Stimulated activated CD4-positive, alpha-beta T cell treated with anti-CD3 and anti-CD28 coated beads, Interleukin-1b, Interleukin-23, amount 100 ng/mL, for 1 hour (primary cell): ENCODE measurements around the gene EVX2.
A peak's percentile ranks its signal among the peaks of the same experiment; 100 is the strongest.

ENCODE experiments used
- DNase-seq, 2 donors: peaks; one replicate each; pipeline ENCODE4 v3.0.0-alpha.2; 2020; ENCODE audit warnings: low read depth in 2 of 2

The EVX2 gene

DNA sequence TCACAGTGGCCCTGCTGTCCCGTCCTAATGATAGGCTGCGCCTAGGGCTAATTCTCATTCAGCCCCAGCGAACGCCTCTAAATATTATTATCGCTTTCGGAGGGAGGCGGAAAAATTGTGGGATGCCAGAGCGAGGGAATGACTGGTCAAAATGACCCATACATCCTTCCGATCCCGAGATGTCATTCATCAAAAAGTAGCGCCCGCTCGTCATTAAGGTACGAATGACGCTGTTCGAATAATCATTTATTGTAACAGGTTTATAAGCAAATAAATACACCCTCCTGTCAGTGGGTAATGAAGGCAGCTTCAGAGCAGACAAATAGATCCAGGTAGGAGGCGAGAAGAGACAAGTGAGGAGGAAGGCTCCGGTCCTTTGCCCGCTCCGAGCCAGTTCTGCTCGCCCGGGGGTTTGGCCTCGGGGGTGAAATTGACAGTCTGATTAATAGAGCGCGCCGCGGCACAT, at the start of gene EVX2:
TSS of gene EVX2 (minus strand) at position 167 of the 466 bp plus-strand sequence. CDS start 186 bp downstream, outside the sequence.
- no peak for DNase-seq

DNA sequence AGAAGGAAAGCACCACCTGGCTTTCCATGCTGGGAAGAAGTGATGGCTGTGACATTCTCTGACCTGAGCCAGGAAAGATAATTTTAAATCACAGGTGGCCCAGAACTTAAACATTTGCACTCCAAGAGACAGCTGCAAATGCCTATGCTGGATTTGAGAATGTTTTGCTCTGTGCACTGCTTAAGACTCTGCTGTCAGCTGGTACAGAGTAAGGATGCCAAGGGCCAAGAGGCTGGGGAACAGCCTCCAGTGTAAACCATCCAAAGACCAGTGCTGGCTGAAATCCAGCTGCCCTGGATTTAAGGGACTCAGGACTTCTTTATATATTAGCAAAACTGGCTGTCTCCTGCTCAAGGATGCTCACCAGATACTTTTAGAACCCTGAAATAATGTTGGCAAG, 49.6 kb upstream of the EVX2 start:
- no peak for DNase-seq

DNA sequence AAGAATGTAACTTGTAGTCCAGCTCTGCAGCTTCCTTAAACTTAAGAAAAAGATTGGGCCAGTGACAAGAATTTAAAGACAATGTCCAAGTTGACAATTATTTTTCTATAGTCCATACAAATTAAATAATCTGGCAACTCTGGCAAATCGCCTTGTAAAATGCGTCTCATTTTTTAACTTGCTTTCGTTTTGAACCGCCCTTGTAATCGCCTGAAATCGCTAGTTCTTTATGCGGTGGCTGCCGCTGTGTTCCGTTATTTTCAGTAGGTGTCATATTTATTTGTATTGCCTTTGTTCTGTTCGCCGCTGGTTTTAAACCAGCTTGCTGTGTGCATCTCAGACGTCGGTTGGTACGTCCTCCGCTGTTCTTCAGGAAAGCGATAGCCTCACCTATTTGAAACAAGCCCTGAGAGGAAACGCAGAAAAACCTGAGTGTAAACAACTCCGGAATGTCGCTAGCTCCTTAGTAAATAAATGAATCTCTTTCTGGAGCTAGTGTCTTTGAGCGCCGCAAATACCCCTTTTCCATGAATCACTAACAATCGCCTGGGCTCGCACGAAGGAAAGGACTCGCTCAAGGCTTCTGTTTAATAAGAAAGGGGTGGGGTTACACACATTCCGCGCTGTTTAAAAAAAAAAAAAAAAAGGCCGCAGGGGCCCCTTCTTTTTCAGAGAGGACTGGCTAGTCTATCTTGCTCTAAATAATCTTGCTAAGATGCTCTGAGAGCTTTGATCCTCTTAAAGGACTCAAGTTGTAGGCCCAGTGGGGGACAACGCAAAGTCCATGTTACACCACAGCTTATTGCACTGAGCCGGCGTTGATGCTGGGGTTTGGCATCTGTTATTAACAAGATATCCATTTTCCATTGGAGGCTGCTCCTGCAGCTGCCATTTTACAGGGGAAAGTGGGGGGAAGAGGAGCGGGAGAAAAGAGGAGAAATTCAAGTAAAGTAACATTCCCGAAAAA, 48.7 kb upstream of the EVX2 start:
- DNase-seq = no peak

DNA sequence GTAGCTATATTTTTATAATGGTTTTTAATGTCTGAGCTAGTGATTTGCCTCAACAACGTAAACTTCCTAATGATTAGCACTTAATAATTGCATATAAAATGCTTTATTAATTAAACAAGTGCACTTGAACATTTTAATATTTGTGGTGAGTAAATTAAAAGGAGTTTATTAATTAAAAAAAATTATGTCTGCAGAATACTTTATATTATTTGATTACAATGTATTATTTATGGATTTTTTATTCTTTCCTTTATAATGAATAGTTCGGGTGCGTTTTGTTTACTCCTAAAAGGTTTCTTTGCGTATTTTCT, 48.0 kb upstream of the EVX2 start:
- no peak for DNase-seq

DNA sequence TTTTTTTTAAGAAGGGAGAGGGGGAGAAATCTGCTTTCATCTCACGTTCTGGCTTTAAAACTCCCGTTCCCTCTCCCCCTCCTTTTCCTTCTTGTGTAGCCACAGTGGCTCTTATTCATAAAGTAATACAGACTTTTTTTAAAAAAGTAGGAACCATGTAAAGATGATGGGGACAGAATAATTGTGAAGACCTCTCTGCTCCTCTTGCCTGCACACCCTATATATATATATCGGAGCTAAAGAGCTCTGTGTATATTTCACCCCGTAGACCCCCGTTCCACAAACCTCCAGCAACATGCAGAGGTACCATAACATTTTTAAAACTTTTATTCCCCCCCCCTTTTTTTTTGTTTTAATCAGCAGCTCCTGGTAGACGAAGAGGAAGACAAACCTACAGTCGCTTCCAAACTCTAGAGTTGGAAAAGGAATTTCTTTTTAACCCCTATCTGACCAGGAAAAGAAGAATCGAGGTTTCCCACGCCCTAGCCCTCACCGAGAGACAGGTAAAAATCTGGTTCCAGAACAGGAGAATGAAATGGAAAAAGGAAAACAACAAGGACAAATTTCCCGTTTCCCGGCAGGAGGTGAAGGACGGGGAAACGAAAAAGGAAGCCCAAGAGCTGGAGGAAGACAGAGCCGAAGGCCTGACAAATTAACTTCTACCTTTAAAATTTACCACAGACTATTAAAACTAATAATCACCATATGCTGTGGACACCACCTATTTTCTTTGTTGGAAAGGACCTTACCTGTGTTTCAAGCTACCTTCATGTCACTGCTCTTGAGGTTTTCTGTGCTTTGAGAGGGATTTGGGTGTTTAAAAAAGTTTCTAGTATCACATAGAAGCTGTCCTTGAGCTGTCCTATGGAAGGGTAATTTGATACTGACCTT, 47.4 kb upstream of the EVX2 start:
- DNase-seq = no peak

DNA sequence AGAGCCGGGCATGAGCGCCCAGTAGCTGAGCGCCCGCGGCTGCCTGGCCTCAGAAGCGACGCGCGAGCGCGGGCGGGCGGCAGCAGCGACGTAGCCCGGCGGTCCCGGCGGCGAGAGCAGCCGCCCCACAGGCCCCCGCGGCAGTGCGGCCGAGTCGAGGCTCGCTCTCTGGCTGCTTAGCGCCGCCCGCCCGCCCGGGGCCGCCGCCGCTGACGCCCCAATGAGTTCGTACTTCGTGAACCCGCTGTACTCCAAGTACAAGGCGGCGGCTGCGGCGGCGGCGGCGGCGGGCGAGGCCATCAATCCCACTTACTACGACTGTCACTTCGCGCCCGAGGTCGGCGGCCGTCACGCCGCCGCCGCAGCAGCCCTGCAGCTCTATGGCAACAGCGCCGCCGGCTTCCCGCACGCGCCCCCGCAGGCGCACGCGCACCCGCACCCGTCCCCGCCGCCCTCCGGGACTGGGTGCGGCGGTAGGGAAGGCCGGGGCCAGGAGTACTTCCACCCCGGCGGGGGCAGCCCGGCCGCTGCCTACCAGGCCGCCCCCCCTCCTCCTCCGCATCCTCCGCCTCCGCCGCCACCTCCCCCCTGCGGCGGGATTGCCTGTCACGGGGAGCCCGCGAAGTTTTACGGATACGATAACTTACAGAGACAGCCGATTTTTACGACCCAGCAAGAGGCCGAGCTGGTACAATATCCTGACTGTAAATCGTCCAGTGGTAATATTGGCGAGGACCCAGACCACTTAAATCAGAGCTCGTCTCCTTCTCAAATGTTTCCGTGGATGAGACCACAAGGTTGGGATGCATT, 46.6 kb upstream of the EVX2 start:
- DNase-seq = no peak

DNA sequence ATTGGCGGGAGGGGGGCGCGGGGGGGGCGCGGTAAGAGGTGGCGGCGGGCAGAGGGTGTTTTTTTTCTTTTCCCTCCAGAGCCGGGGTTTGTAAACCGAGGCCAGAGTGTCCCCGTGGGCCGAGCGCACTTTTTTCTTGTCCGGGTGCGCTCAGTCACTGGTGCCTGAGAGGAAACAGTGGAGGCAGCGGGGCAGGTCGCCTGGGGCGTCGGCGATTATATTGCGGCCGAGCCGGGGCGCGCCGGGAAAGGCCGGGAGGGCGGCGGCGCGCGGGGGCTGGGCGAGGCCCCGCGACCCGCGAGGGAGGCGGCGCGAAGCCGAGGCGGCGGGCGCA, 46.0 kb upstream of the EVX2 start:
- no peak for DNase-seq

DNA sequence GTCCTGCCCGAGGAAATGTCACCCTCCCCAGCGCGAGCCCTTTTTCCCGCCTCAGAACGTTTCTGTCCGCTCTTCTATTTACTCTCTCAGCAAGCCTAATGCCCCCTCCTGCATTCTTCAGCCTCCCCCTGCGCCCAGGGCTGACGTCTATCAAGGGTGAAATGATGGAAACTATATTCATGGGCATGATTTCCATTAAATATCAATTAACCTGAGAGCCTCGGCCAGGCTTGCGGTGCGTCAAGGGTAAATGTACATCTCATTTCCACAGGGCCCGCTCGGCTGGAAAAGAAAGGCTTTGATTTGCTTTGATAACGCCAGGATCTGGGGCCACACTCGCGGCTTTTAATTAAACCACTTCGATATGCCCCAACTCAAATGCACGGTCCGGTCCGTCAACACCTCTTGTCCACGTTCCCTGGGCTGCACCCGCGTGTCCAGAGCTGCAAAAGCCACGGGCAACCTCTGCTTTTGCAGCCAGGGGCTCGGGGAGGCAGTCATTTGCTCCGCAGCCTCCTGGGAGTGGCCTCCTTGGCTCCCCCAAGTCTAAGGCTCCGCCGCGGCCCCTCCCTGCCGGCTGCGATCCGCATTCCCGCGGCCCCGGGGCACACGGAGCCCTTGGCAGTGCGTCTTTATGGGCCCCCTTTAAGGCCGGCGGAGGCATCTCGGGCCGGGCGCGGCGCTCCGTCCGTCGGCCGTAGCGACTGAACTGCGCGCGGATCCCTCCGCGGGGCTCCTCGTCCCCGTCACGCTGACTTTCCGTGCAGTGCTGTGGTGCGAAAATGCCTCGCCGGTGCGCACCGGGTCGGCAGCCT, 45.4 kb upstream of the EVX2 start, which contains the start of gene HOXD8:
TSS of gene HOXD8 (plus strand) at position 724 of the 815 bp plus-strand sequence. CDS start 662 bp downstream, outside the sequence.
- DNase-seq = no peak

DNA sequence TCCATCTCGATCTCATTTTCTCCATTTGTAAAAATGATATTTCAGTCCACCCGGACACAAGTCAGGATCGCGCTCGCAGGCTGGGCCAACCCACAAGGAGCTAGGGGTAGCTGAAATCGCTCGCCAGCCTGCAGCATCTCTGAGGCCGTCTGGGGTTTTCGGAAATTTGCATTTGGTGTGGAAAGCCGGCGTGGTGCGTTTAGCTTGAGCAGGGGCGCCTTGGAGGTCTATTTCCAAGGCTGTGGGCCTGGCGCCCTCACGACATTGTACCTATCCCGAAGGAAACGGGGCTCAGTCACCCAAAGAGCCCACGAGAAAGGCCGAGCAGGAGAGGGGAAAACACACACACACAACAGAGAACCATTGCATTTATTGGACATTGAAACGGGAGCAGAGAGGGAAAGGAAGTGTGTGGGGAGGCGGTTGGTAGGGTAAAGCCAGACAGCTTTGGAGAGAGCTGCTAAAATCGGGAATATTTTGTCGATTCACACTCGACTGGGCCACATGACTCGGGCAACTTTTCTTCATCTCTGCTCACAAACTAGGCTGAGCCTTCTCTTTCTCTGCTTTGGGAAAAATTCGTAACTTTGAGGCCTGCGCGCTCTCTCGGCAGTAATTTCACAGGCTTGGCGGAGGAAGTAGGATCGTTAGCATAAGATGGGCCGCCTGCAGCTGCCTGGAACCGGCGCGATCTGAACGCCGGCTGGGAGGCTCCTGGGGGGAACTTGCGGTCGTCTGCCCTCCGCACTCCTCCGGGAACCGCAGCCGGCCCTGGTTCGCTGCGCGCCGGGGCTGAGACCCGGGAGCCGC, 44.6 kb upstream of the EVX2 start:
- DNase-seq = no peak

DNA sequence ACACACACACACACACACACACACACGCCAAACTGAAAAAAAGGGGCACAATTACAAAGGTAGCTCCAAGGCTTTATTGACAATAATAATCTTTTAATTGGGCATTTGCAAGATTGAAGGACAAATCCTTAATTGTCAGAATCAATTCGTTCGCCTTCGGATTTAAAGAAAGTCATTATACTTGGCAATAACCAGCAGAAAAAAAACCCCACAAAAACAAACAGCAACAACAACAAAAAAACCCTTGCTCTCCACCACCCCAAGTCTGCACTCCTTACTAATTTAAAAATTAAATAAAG, 44.0 kb upstream of the EVX2 start:
- no peak for DNase-seq

DNA sequence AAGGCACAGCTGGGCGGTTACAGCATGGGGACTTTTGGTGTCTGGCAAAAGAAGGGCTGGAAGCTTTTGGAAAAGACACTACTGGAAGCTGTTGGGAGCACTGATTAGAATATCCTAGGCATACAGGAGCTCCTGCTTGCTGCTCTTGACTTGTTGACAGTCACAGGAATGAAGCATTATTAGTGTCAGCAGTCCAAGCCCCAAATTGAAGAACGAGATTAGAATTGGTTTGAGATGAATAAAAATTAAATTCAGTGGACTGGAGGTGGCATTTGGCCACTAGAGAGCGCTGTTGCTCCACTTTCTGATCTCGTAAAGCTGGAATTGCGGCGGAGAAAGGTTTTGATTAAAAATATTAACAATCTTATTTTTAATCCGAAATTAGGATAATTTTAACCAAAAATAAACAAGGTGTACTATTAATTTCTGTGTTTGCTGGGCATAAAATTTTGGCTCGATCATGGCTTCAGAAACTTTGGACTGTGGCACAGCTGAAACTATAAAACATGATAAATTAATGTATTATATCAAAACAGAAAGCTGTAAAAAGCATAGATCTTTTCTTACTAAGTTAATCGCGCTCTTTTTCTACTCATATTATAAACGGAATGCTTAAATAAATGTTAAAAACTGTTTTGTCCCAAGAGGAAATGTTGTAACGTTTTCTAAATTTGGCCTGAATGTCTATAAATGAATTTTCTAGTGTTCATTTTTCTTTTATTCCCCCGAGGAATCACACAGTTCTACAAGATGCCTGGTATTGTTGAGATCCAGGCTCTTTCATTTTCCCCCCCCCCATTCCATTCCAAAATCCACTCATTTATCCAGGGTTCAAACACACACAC, 43.4 kb upstream of the EVX2 start:
- DNase-seq = peak; percentile 24 to 68

DNA sequence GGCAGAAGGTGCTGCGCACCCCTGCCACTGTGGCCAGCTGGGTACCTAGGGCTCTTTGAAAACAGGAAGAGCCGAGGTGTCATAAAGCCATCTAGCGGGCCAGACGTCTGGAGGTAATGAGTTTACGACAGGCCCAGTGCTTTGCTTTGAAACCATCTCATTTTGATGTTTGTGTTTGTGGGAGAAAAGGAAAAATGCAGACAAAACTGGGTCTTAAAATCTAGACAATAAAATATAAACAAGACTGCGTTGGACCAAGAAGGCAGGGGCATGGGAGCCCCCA, 42.0 kb upstream of the EVX2 start:
- no peak for DNase-seq

DNA sequence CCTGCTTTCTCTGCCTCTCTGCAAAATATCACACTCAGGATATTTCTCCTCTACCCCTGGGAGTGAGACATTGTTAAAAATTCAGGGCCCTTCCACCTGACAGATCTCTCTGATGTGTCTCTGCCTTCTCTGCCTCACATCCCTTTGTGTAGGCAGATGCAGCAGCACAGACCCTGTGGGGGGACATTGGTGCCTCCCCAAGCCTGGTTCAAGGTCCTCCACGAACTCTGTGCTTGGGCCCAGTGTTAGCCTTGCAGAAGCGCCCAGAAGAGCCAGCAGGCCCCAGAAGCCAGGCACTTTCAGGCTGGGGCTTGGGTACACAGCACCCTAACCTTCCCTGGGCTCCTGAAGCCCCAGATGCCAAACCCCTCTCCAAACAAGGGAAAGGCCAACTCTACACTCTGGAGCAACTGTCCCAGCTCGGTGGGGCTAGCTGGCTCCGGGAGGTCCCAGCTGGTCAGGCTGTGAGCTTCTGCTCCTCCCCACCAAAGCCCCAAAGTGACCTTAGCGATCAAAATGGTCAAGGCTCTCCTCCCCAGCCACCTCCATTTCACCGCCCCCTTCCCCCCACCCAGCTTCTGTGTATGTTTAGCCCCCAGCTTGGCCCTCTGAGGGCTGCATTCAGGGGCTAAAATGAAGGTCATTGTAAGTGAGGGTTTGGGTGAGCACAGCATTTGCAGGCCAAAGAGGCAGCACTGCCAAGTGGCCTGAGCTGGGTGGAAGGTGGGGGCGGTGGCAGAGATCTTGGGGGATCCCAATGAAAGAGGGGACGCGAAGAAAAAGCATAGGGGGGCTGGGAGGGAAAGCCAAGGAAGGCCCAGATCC, 41.4 kb upstream of the EVX2 start:
- DNase-seq = no peak

DNA sequence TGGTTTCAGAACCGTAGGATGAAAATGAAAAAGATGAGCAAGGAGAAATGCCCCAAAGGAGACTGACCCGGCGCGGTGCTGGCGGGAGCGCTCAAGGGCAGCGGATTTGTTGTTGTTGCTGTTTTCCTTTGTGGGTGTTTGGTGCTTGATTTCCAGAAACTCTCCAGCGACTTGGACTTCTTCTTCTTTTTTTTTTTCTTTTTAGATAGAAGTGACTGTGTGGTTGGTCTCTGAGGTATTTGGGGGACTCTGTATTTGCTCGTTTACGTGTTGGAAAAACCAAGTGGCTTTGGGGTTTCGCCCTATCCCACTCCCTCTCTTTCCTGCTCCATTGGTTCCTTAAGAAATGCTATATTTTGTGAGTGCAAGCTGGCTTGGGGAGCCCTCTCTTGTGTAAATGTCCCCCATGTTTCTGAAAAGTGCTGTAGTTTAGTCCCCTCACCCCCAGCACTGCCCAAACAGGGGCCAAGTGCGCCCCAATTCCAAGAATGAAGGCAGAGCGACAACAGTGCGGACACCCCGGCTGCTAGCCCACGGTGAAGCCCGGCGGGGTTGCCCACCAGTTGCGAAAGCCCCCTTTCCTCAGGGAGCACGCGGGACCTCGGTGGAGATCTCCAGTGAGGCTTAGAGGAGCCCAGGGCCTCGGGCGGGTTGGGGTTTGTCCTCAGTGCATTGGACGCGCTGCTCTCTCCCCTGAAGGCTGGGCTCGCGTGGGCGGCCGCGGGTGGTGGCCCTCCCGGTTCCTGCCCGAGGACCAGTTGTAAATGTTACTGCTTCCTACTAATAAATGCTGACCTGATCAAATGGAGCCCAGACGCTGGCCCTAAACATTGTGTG, 40.6 kb upstream of the EVX2 start:
- no peak for DNase-seq

DNA sequence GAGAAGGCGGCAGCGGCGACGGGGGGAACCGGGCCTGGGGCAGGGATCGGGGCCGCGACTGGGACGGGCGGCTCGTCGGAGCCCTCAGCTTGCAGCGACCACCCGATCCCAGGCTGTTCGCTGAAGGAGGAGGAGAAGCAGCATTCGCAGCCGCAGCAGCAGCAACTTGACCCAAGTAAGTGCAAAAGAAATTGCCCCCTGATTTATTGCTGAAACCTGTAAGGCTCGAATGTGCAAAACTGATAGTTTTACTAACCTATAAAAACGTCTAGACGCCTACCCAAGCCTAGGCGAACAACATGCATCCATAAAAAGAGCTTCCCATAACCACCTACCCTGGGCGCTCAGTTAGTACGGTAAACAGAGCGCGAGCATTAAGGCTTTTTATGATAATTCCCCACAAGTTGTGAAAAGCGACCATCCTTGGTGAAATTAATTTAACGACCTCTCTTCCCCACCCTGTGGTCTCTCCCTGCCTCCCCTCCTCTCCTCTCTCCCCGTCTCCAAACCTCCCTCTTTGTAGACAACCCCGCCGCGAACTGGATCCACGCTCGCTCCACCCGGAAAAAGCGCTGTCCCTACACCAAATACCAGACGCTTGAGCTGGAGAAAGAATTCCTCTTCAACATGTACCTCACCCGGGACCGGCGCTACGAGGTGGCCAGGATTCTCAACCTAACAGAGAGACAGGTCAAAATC, 39.8 kb upstream of the EVX2 start:
- DNase-seq = no peak

DNA sequence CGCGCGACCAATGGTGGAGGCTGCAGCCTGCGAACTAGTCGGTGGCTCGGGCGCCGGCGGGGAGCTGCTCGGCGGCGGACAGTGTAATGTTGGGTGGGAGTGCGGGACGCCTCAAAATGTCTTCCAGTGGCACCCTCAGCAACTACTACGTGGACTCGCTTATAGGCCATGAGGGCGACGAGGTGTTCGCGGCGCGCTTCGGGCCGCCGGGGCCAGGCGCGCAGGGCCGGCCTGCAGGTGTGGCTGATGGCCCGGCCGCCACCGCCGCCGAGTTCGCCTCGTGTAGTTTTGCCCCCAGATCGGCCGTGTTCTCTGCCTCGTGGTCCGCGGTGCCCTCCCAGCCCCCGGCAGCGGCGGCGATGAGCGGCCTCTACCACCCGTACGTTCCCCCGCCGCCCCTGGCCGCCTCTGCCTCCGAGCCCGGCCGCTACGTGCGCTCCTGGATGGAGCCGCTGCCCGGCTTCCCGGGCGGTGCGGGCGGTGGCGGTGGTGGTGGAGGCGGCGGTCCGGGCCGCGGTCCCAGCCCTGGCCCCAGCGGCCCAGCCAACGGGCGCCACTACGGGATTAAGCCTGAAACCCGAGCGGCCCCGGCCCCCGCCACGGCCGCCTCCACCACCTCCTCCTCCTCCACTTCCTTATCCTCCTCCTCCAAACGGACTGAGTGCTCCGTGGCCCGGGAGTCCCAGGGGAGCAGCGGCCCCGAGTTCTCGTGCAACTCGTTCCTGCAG, 39.1 kb upstream of the EVX2 start, which contains the start of gene HOXD9:
TSS of gene HOXD9 (plus strand) at position 37 of the 728 bp plus-strand sequence. CDS start at position 87, 50 bp downstream.
- DNase-seq = no peak
